IPS DF 6.9 (cell line): ENCODE measurements around the gene FMNL3.

Source experiments
- DNase-seq: peaks from one replicate; pipeline ENCODE4 v3.0.0-alpha.2; 2013; ENCODE audit warnings: low read depth, low spot score
- H3K27ac ChIP-seq: one replicate; pipeline ENCODE4 v1.5.1; 2013; ENCODE audit warnings: low read length, control low read depth
- H3K27me3 ChIP-seq: 2 replicates; pipeline ENCODE4 v1.6.1; 2013; ENCODE audit warnings: mild to moderate bottlenecking, low read length; ENCODE audit not compliant: control insufficient read depth, insufficient read depth
- H3K36me3 ChIP-seq: 2 replicates; pipeline ENCODE4 v1.6.1; 2013; ENCODE audit warnings: low read length; ENCODE audit not compliant: control insufficient read depth, insufficient read depth
- H3K4me1 ChIP-seq: 2 replicates; pipeline ENCODE4 v1.6.1; 2013; ENCODE audit warnings: low read length; ENCODE audit not compliant: control insufficient read depth, insufficient read depth
- H3K4me3 ChIP-seq: 2 replicates; pipeline ENCODE4 v1.5.1; 2013; ENCODE audit warnings: mild to moderate bottlenecking, low read length
- H3K9me3 ChIP-seq: 2 replicates; pipeline ENCODE4 v1.6.1; 2013; ENCODE audit warnings: low read length, inconsistent platforms; ENCODE audit not compliant: control insufficient read depth, insufficient read depth
- WGBS: extraction: QIAGEN DNeasy Blood & Tissue Kit; methylation state at CpG from one replicate; pipeline ENCODE4 v1.1.7; 2013; ENCODE audit warnings: mixed read lengths, missing lambda C conversion rate; ENCODE audit not compliant: insufficient read length, insufficient coverage; 5-methylcytosine and 5-hydroxymethylcytosine counted together

The FMNL3 gene

GRCh38 chr12:49598527-49598926 is 108.7 kb downstream of the FMNL3 start:
- Histone ChIP-seq H3K27ac (no peak overlapping the region), H3K4me1 (no peaks in the 10 kb centered on the region), H3K4me3 (no peak overlapping the region), H3K36me3 (no peaks in the 10 kb centered on the region), H3K27me3 (no peaks in the 10 kb centered on the region), H3K9me3 (no peaks in the 10 kb centered on the region)
- no peak for DNase-seq
- WGBS = no CpG with 5 or more reads among the region's 10 CpGs

- H3K27me3 ChIP-seq = no peaks in the 10 kb centered on the region
- H3K27ac ChIP-seq = no peak overlapping the region
- peaks cover 2% of the 10 kb centered on the region; the same call in 1 of the 2 replicates for H3K36me3 ChIP-seq
- WGBS = no CpG with 5 or more reads among the region's 4 CpGs
- no peaks in the 10 kb centered on the region for H3K4me1 ChIP-seq
- no peaks in the 10 kb centered on the region for H3K9me3 ChIP-seq
- DNase-seq = no peak
- H3K4me3 ChIP-seq = no peak overlapping the region
These were observed 118.3 kb downstream of the FMNL3 start for GRCh38 chr12:49588721-49589516.

- Histone ChIP-seq H3K9me3 (no peaks in the 10 kb centered on the region), H3K4me1 (no peaks in the 10 kb centered on the region), H3K4me3 (no peak overlapping the region), H3K27me3 (no peaks in the 10 kb centered on the region), H3K36me3 (peaks cover 2% of the 10 kb centered on the region; the same call in 1 of the 2 replicates), H3K27ac (no peak overlapping the region)
- WGBS = no CpG with 5 or more reads among the region's 7 CpGs
- no peak for DNase-seq
These were observed 118.9 kb downstream of the FMNL3 start for GRCh38 chr12:49588281-49588680.

- peaks cover 2% of the 10 kb centered on the region; the same call in 1 of the 2 replicates for H3K36me3 ChIP-seq
- no CpG with 5 or more reads among the region's 11 CpGs for WGBS
- H3K4me3 ChIP-seq = no peak overlapping the region
- no peak overlapping the region for H3K27ac ChIP-seq
- H3K9me3 ChIP-seq = no peaks in the 10 kb centered on the region
- no peak for DNase-seq
- H3K4me1 ChIP-seq = no peaks in the 10 kb centered on the region
- H3K27me3 ChIP-seq = no peaks in the 10 kb centered on the region
These were observed 119.9 kb downstream of the FMNL3 start for GRCh38 chr12:49587174-49587908.
